HepG2 (cell line): Measurements from ENCODE around the gene TRDN. TPM values are rescaled to one million over a fixed set of nuclear protein-coding genes. Genes with fewer than 3 reads are reported as not detected.
A peak's percentile ranks its signal among the peaks of the same experiment; 100 is the strongest.

ENCODE experiments used
- ATAC-seq: fragments of 200-7000 bp; cut with Tn5 transposase; 3 replicates; pipeline ENCODE4 v1.9.1; 2020; ENCODE audit warnings: mild to moderate bottlenecking, moderate library complexity
- BruUV-seq: library from RNA; stranded (reverse); fragments of 400-500 nt; replicated peaks from 2 replicates; lab custom pipeline; 2021; lab: Mats Ljungman, UMichigan
- CTCF ChIA-PET: fragments of 300-600 bp; formaldehyde crosslinking; extraction: SDS; loops from one replicate; lab custom pipeline; 2021; ENCODE audit warnings: low total read pairs, inconsistent platforms, low intra/inter-chr PET ratio; lab: Yijun Ruan, JAX
- POLR2A ChIA-PET: fragments of 350-600 bp; sonication (Branson Sonifier 250); formaldehyde crosslinking; loops from one replicate; lab custom pipeline; 2020; ENCODE audit warnings: antibody characterized with exemption, inconsistent platforms; lab: Yijun Ruan, JAX
- DNase-seq: peaks from one replicate; pipeline ENCODE4 v3.0.0-alpha.2; 2015; ENCODE audit warnings: low spot score
- FAIRE-seq: peaks from 3 replicates; lab custom pipeline; 2011; peaks lifted over from hg19 to GRCh38; lab: Jason Lieb, UNC
- H2AFZ ChIP-seq: one replicate; pipeline ENCODE4 v1.6.1; 2011; ENCODE audit warnings: low read length, inconsistent platforms
- H3K27ac ChIP-seq: fragments of 300-600 bp; 3 replicates; pipeline ENCODE4 v1.8.0; 2011; ENCODE audit warnings: mixed run types, mild to moderate bottlenecking, mixed read lengths, low read length, inconsistent platforms; ENCODE audit not compliant: insufficient read depth; ENCODE audit errors: extremely low read length
- H3K27me3 ChIP-seq, 2 experiments: fragments of 200-600 bp in 1 of 2; 2 replicates in 1 of 2; 3 replicates in 1 of 2; pipeline versions ENCODE4 v1.6.0 to v1.8.0; 2011; ENCODE audit warnings: low read length in 2 of 2, mild to moderate bottlenecking in 2 of 2, moderate library complexity in 2 of 2, inconsistent platforms in 1 of 2; ENCODE audit not compliant: insufficient read depth in 2 of 2, control insufficient read depth in 1 of 2
- H3K36me3 ChIP-seq, 2 experiments: fragments of 200-600 bp in 1 of 2; replicated peaks in 1 of 2; 2 replicates in 1 of 2; 3 replicates in 1 of 2; pipeline versions ENCODE4 v1.5.1 to v1.8.0; 2011; ENCODE audit warnings: low read length in 2 of 2, inconsistent platforms in 1 of 2; ENCODE audit not compliant: insufficient read depth in 2 of 2, control insufficient read depth in 1 of 2
- H3K4me1 ChIP-seq: 2 replicates; pipeline ENCODE4 v1.5.1; 2012; ENCODE audit warnings: low read length, inconsistent platforms; ENCODE audit not compliant: insufficient read depth
- H3K4me2 ChIP-seq: 2 replicates; pipeline ENCODE4 v1.6.0; 2011; ENCODE audit warnings: low read depth, low read length, inconsistent platforms
- H3K4me3 ChIP-seq, 3 experiments: fragments of 200-600 bp in 1 of 3; sonication (generic), shearing (Covaris generic) in 1 of 3; replicated peaks in 1 of 3; 2 replicates each; pipeline ENCODE4 v1.5.1; 2011 to 2016; ENCODE audit warnings: low read length in 3 of 3, inconsistent platforms in 2 of 3, low read depth in 2 of 3, mild to moderate bottlenecking in 2 of 3, control low read depth in 1 of 3, mixed read lengths in 1 of 3; ENCODE audit not compliant: insufficient read depth in 1 of 3
- H3K79me2 ChIP-seq: one replicate; pipeline ENCODE4 v1.6.1; 2011; ENCODE audit warnings: low read length, inconsistent platforms; ENCODE audit not compliant: insufficient read depth
- H3K9ac ChIP-seq: 2 replicates; pipeline ENCODE4 v1.6.0; 2011; ENCODE audit warnings: mild to moderate bottlenecking, low read depth, low read length, inconsistent platforms; ENCODE audit not compliant: insufficient read depth
- H3K9me3 ChIP-seq: 2 replicates; pipeline ENCODE4 v1.5.1; 2012; ENCODE audit warnings: mild to moderate bottlenecking, low read length
- H4K20me1 ChIP-seq: 2 replicates; pipeline ENCODE4 v1.6.0; 2011; ENCODE audit warnings: inconsistent platforms, mild to moderate bottlenecking, low read length, moderate library complexity; ENCODE audit not compliant: insufficient read depth
- ATF7 ChIP-seq, 2 experiments: fragments of 450-650 bp in 1 of 2; sonication (generic) in 1 of 2; formaldehyde crosslinking in 1 of 2; IDR thresholded peaks; 2 replicates each; pipeline versions ENCODE4 v1.4.0 to v1.6.1; 2016 to 2020; ENCODE audit warnings: antibody characterized with exemption in 1 of 2, mild to moderate bottlenecking in 1 of 2, missing genetic modification reagents in 1 of 2
- BCLAF1 ChIP-seq: fragments of 450-650 bp; IDR thresholded peaks from 2 replicates; pipeline ENCODE4 v1.6.1; 2017; ENCODE audit warnings: mild to moderate bottlenecking
- CC2D1A ChIP-seq: sonication (generic); formaldehyde crosslinking; IDR thresholded peaks from 2 replicates; pipeline ENCODE4 v1.8.1; 2023; ENCODE audit warnings: mild to moderate bottlenecking, missing genetic modification reagents
- CEBPB ChIP-seq: IDR thresholded peaks from 2 replicates; pipeline ENCODE4 v1.6.1; 2011; ENCODE audit warnings: low read depth, low read length, improper control_type of control experiment, borderline replicate concordance
- CREB1 ChIP-seq, 2 experiments: fragments of 450-650 bp in 1 of 2; IDR thresholded peaks; 2 replicates each; pipeline ENCODE4 v1.6.1; 2016 to 2017; ENCODE audit warnings: control low read depth in 1 of 2, mild to moderate bottlenecking in 1 of 2, missing compliant biosample characterization in 1 of 2, missing genetic modification characterization in 1 of 2
- ETV6 ChIP-seq: sonication (generic); formaldehyde crosslinking; conservative IDR thresholded peaks from 2 replicates; pipeline ENCODE4 v1.4.0; 2020; ENCODE audit warnings: missing genetic modification reagents
- MBNL3 ChIP-seq: fragments of 250-450 bp; sonication (Bioruptor Pico); conservative IDR thresholded peaks from 2 replicates; pipeline ENCODE4 v1.8.0; 2022; ENCODE audit warnings: mild to moderate bottlenecking, inconsistent platforms
- PHF21A ChIP-seq: sonication (generic); formaldehyde crosslinking; IDR thresholded peaks from 2 replicates; pipeline ENCODE4 v1.5.0; 2020; ENCODE audit warnings: mild to moderate bottlenecking, missing genetic modification reagents
- POLR2A ChIP-seq, 2 experiments: IDR thresholded peaks; 2 replicates each; pipeline ENCODE4 v1.6.1; 2011; ENCODE audit warnings: low read depth in 2 of 2, low read length in 2 of 2, mild to moderate bottlenecking in 1 of 2, moderate library complexity in 1 of 2; ENCODE audit not compliant: insufficient read depth in 1 of 2
- ZBTB26 ChIP-seq: IDR thresholded peaks from 2 replicates; pipeline ENCODE4 v1.6.1; 2016; ENCODE audit warnings: missing compliant biosample characterization, missing genetic modification reagents, borderline replicate concordance
- ZNF792 ChIP-seq: IDR thresholded peaks from 2 replicates; pipeline ENCODE4 v1.6.1; 2016
- WGBS: methylation state at CpG from one replicate; pipeline ENCODE4 v1.1.6; 2017; ENCODE audit warnings: low lambda C conversion rate; 5-methylcytosine and 5-hydroxymethylcytosine counted together
- in situ Hi-C: cut with HindIII; loops from 2 replicates; pipeline ENCODE4 v1.10.0; 2017; ENCODE audit warnings: low pct_unique_long_range_greater_than_20kb; ENCODE audit not compliant: extremely low pct_ligation_motif_present
- intact Hi-C: fragments of 100-400 bp; cut with micrococcal nuclease; formaldehyde crosslinking; loops from one replicate; pipeline ENCODE4 v1.10.0; 2022; ENCODE audit not compliant: unreplicated experiment
- polyA plus RNA-seq, 8 experiments: library from polyadenylated mRNA; depleted of rRNA in 3 of 8; stranded (reverse) in 7 of 8; unstranded in 1 of 8; fragments of >200 nt; fragmentation: Illumina TruSeq in 4 of 8; extraction: Trizol in 4 of 8; gene quantifications; 2 replicates each; pipeline versions ENCODE4 v1.2.1 to v1.2.3, GENCODE V29; 2011 to 2016; ENCODE audit warnings: low read depth in 4 of 8, missing spikeins in 1 of 8, mixed read lengths in 1 of 8; ENCODE audit not compliant: insufficient read depth in 1 of 8
- total RNA-seq, 5 experiments: library from RNA; depleted of rRNA; stranded (reverse); fragments of >200 nt; fragmentation: Illumina TruSeq; extraction: Trizol; gene quantifications; 2 replicates each; pipeline ENCODE4 v1.2.3, GENCODE V29; 2016; ENCODE audit warnings: low read depth in 1 of 5

The TRDN gene
- total and polyA plus RNA-seq, 2 of the 13 experiments (the other 11 are each of a cell fraction or from before 2014, with no cell fraction given): not detected

GRCh38 chr6:123489589-123489988 is 147.2 kb downstream of the TRDN start:
- Histone ChIP-seq H3K36me3 (no peaks in the 10 kb centered on the region), H3K9me3 (no peaks in the 10 kb centered on the region), H3K27ac (no peak overlapping the region), H3K4me3 (no peak overlapping the region), H3K79me2 (no peaks in the 10 kb centered on the region), H2AFZ (no peak overlapping the region), H3K4me2 (no peak overlapping the region), H3K9ac (no peak overlapping the region), H3K4me1 (no peaks in the 10 kb centered on the region), H4K20me1 (no peaks in the 10 kb centered on the region), H3K27me3 (no peaks in the 10 kb centered on the region)
- intact Hi-C loops (no loop called here), in situ Hi-C loops (no loop called here)
- no peak for ATAC-seq
- no peak for DNase-seq
- BruUV-seq: no TSS peak
- WGBS: 1% methylated on average over 1 of the region's 1 CpG
- CTCF ChIA-PET: no interaction called here
- POLR2A ChIA-PET: no interaction called here
- 0 out of 2 replicates have a peak, but pooled peaks have one; percentile 21 for TF ChIP-seq CREB1 (IDR thresholded peaks at IDR 0.05)
- TF ChIP-seq CREB1 (CRISPR knock-in tag; IDR thresholded peaks at IDR 0.05): no peak
- TF ChIP-seq PHF21A (CRISPR knock-in tag): no peak
- no peak for TF ChIP-seq CC2D1A (CRISPR knock-in tag)
- peak; percentile 88 for TF ChIP-seq ATF7 (IDR thresholded peaks at IDR 0.05)
- no peak for TF ChIP-seq ATF7 (CRISPR knock-in tag; IDR thresholded peaks at IDR 0.05)
- no peak for TF ChIP-seq ETV6
- TF ChIP-seq BCLAF1: no peak
- no peak for TF ChIP-seq POLR2A (IDR thresholded peaks at IDR 0.05; ENCODE audit: insufficient read depth in 1 of 2, low read depth in 2 of 2, low read length in 2 of 2)
- TF ChIP-seq CEBPB: peak; percentile 73; the same call in 1 of the 2 replicates
- TF ChIP-seq MBNL3 (CRISPR knock-in tag): no peak
- TF ChIP-seq ZNF792 (CRISPR knock-in tag): no peak
- TF ChIP-seq ZBTB26 (CRISPR knock-in tag): no peak
- no peak for FAIRE-seq
